Activated T-helper 1 cell treated with anti-CD3 and anti-CD28 coated beads, Interleukin-12 subunit alpha, Interleukin-12 subunit beta, Interleukin-2, Interleukin-4 antibody, amounts not matched to agents 30 ng/mL and 10 ng/mL and 1 ng/mL, durations not matched to agents 14 hours and 24 hours and 36 hours (primary cell): ENCODE data around the gene CCL15. TPM values are rescaled to one million over a fixed set of nuclear protein-coding genes. Genes with fewer than 3 reads are reported as not detected.
"Not testable (repeated sequence)": the region's sequence is repeated elsewhere in the genome, so short reads cannot be mapped to it uniquely, and the experiment has no call there.

Experiments
- DNase-seq: peaks from one replicate; pipeline ENCODE4 v3.0.0; 2021; ENCODE audit warnings: low spot score
- H3K27ac Mint-ChIP-seq: one replicate; pipeline ENCODE4 v1.8.0; 2021; ENCODE audit warnings: mild to moderate bottlenecking, mixed read lengths
- H3K27me3 Mint-ChIP-seq: one replicate; pipeline ENCODE4 v1.8.0; 2022; ENCODE audit warnings: mild to moderate bottlenecking, moderate library complexity, mixed read lengths; ENCODE audit not compliant: insufficient read depth
- H3K36me3 Mint-ChIP-seq: one replicate; pipeline ENCODE4 v1.8.0; 2021; ENCODE audit warnings: low read depth, mixed read lengths
- H3K4me1 Mint-ChIP-seq: one replicate; pipeline ENCODE4 v1.8.0; 2021; ENCODE audit warnings: low read depth, mixed read lengths
- H3K4me3 Mint-ChIP-seq: one replicate; pipeline ENCODE4 v1.8.0; 2021; ENCODE audit warnings: mild to moderate bottlenecking, moderate library complexity, mixed read lengths
- H3K9me3 Mint-ChIP-seq: one replicate; pipeline ENCODE4 v1.8.0; 2021; ENCODE audit warnings: mixed read lengths
- intact Hi-C: fragments of 100-400 bp; cut with micrococcal nuclease; formaldehyde crosslinking; loops from one replicate; pipeline ENCODE4 v1.15.1; 2024
- total RNA-seq: library from RNA; stranded (reverse); gene quantifications from 2 replicates; pipeline ENCODE4 v1.2.3, GENCODE V29; 2022

The CCL15 gene
- total RNA-seq, 1 donor from 2014 or later: not detected

DNA sequence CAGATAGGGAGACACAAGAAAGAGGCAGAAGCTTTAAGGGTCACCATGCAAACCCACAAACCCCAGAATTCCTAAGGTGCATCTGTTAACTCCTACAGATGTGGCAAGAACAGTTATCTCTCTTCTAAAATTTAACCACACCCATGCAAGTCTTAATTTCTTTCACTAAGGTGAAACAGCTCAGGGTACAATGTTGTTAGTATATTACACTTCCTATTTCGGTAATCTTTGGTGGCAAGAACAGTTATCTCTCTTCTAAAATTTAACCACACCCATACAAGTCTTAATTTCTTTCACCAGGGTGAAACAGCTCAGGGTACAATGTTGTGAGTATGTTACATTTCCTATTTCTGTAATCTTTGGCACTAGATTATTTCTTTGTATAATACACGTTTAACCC lies 9.8 kb upstream of the CCL15 start:
- no peaks in the 10 kb centered on the region for H3K9me3 Mint-ChIP-seq
- no peak for DNase-seq
- H3K36me3 Mint-ChIP-seq: no peaks in the 10 kb centered on the region
- H3K27me3 Mint-ChIP-seq: peaks cover 8% of the 10 kb centered on the region
- H3K27ac Mint-ChIP-seq: no peak overlapping the region
- H3K4me3 Mint-ChIP-seq: no peak overlapping the region
- no peaks in the 10 kb centered on the region for H3K4me1 Mint-ChIP-seq
- intact Hi-C loops: loop anchor here (5.0 kb wide), 1 partner anchor 51 kb away; the partner anchor contains the start of gene CCL18

DNA sequence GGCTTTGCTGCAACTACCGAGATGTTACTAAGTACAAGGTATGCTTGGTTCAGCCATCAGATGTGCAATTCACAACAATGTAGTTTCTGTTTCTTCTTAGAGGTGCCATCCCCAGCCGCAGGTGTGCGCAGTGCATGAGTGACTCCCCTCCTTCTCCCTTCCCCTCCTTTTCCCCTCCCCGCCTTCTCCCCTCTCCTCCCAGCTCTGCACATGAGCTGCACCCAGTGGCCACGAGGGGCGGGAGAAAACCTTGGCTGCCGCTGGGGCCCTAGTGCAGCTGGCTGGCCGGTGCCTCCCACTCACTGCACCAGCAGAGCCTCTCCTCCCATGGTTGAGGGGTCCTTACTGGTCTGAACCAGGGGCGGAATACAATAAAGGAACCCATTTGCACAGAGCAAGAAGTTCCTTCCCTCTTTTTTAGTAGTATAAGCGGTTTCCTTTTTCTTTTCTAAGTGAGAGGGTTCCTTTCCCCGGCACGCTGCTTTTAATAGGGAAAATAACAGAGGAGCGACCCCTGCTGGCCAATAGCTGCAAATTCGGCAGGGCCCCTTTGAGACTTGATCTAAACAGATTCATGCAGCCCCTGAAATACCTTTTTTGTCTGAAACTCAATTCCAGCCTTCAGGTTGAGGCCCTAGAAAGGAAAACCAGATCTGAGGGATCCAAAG lies 7.8 kb upstream of the CCL15 start:
- Mint-ChIP-seq H3K27me3 (peaks cover 8% of the 10 kb centered on the region), H3K9me3 (no peaks in the 10 kb centered on the region), H3K4me3 (no peak overlapping the region), H3K27ac (no peak overlapping the region), H3K36me3 (no peaks in the 10 kb centered on the region), H3K4me1 (peaks cover 7% of the 10 kb centered on the region)
- no peak for DNase-seq
- intact Hi-C loops: loop anchor here (1.0 kb wide), 1 partner anchor 160 kb away; no protein-coding TSS in a partner anchor

DNA sequence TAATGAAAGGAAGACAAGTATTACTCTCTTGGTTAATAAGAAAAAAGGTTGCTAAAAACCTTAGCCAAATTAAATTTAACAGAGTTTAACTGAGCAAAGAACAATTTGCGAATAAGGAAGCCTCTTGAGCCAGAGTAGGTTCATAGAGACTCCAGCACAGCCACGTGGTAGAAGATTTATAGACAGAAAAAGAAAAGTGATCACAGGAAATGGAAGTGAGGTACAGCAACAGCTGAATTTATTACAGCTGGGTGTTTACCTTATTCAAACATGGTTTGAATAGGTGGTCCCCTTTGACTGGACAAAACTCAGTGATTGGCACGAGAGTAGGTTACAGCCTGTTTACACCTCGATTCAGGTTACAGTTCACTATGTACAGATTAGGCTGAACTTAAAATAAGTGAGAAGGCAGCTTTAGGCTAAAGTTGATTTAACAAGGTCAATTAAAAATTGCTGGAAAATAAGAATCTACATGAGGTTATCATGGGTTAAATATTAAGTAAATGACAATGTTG lies 3.3 kb upstream of the CCL15 start:
- no peak for DNase-seq
- H3K27ac Mint-ChIP-seq: no peak overlapping the region
- no peaks in the 10 kb centered on the region for H3K9me3 Mint-ChIP-seq
- H3K4me1 Mint-ChIP-seq: peaks cover 7% of the 10 kb centered on the region
- H3K4me3 Mint-ChIP-seq: no peak overlapping the region
- peaks cover 10% of the 10 kb centered on the region for H3K27me3 Mint-ChIP-seq
- intact Hi-C loops: no loop called here
- H3K36me3 Mint-ChIP-seq: no peaks in the 10 kb centered on the region

DNA sequence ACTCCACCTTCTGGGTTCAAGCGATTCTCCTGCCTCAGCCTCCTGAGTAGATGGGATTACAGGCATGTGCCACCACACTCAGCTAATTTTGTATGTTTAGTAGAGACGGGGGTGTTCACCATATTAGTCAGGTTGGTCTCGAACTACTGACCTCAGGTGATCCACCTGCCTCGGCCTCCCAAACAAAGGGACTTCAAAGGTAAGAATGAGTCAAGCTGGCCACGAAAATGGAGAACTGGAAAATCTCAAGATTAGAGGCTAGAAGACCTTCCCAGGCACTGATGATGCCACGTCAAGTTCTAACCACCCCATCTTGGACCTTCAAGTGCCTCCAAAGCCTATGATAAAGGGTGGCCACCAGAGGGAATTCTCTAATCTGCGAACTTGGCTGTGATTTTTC lies 1.3 kb upstream of the CCL15 start:
- H3K27me3 Mint-ChIP-seq: peaks cover 7% of the 10 kb centered on the region
- intact Hi-C loops: no loop called here

DNA sequence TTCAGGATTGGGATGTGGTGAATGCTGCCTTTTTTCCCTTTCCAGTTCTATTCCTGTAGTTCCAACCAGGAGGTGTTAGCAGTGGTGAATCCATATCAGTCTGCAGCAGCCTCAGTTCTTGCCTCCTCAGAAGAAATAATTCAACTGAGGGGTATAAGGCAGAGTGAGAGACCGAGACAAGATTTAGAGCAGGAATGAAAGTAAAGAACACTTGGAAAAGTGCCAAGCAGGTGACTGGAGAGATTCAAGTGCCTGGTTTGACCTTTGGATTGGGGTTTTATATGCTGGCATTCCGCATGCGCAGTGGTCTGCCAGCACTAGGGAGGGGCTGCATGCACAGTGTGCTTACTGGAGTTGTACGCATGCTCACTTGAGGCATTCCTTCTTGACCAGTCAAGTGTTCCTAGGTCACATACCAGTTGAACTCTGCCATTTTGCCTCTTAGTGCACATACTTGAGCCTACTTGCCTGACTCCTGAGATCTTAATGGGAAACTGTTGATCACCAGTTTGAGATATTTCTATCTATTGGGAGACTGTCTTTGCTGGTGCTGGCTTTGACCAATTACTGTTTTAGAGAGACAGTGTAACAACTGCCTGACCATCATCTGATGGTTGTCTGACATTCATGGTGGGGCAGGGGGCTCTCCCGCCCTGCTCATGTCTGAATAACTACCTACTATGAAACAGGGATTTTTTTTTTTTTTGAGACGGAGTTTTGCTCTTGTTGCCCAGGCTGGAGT lies 680 bp upstream of the CCL15 start:
- H3K36me3 Mint-ChIP-seq: no peaks in the 10 kb centered on the region
- H3K9me3 Mint-ChIP-seq: no peaks in the 10 kb centered on the region
- no peak overlapping the region for H3K4me3 Mint-ChIP-seq
- DNase-seq: no peak
- H3K27ac Mint-ChIP-seq: no peak overlapping the region
- H3K4me1 Mint-ChIP-seq: peaks cover 10% of the 10 kb centered on the region
- intact Hi-C loops: no loop called here
- peaks cover 7% of the 10 kb centered on the region for H3K27me3 Mint-ChIP-seq

More for the DNA sequence above, 1.3 kb upstream of the CCL15 start:
- no peaks in the 10 kb centered on the region for H3K36me3 Mint-ChIP-seq
- no peak overlapping the region for H3K27ac Mint-ChIP-seq
- H3K4me3 Mint-ChIP-seq: no peak overlapping the region
- H3K9me3 Mint-ChIP-seq: no peaks in the 10 kb centered on the region
- DNase-seq: no peak
- H3K4me1 Mint-ChIP-seq: peaks cover 10% of the 10 kb centered on the region

DNA sequence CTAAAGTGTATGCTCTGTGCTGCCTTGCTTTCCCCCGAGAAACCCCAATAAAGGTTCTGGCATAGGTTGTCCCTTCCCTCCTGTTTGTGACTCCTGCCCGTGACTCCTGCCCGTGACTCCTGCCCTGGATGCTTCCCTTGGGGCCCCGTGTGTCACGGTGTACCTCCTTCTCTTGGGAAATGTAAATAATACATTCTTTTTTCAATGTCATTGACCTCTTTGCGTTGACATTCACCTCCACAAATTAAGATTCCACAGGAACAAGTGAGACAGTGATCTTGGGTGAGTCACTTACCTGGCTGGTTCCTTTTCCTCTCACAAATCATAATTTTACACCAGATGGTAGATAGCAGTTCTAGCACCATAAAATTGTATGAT lies 632 bp downstream of the CCL15 start:
- peaks cover 10% of the 10 kb centered on the region for H3K4me1 Mint-ChIP-seq
- DNase-seq: no peak
- no peak overlapping the region for H3K4me3 Mint-ChIP-seq
- intact Hi-C loops: no loop called here
- H3K36me3 Mint-ChIP-seq: no peaks in the 10 kb centered on the region
- H3K27ac Mint-ChIP-seq: no peak overlapping the region
- peaks cover 13% of the 10 kb centered on the region for H3K27me3 Mint-ChIP-seq
- no peaks in the 10 kb centered on the region for H3K9me3 Mint-ChIP-seq

DNA sequence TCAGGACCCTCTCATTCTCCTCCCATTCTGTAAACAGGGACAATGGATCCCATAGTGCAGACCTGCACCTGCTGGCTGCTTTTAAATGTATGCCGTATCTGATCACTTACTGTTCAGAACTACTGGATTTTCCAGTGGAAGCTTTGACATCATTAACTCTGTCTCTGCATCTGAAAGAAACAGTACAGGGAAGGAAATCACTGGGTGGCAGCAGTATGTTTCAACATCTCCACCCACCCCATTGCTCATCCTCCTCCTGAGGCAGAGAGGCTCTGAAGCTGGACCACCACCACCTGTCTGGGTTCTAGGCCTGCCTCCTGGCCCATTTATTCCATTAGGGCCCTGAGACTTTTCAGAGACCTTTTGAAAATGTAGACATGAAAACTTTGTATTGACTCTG lies 2.6 kb downstream of the CCL15 start:
- Mint-ChIP-seq H3K36me3 (no peaks in the 10 kb centered on the region), H3K27ac (no peak overlapping the region), H3K27me3 (peaks cover 19% of the 10 kb centered on the region), H3K9me3 (no peaks in the 10 kb centered on the region), H3K4me3 (no peak overlapping the region), H3K4me1 (peaks cover 4% of the 10 kb centered on the region)
- intact Hi-C loops: no loop called here
- no peak for DNase-seq

DNA sequence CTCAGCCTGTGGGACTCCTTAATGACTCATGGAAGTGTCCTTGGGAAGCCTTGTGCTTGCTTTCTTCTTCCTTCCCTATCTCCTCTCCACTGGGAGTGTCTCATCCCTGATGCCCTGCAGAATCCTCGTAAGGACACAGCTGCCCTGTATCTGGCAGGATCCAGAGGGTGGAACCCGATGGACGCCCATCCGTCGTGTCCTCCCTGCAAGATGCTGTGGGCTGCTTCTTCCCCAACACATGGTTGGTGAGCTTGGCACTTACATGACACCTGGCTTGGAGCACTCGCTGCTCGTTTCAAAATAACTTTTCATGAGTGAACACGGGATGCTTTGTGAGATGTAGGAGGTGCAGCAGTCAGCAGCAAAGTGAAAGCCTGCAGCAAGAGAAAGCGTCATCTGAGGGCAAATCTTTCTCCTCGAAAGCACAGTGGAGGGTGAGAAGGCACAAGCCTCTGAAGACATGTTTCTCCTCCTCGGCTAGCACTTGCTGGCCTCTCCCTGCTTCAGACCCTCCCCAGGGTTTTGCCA lies 3.3 kb downstream of the CCL15 start:
- Mint-ChIP-seq H3K4me3 (no peak overlapping the region), H3K36me3 (no peaks in the 10 kb centered on the region)

DNA sequence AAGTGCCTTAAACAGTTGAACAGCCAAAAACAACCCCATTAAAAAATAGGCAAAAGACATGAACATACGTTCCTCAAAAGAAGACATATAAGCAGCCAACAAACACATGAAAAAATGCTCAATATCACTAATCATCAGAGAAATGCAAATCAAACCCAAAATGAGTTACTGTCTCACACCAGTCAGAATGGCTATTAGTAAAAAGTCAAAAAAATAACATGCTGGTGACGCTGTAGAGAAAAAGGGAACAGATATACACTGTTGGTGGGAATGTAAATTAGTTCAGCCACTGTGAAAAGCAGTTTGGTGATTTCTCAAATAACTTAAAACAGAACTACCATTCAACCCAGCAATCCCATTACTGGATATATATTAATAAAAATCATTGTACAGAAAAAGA lies 6.0 kb downstream of the CCL15 start:
- H3K4me3 Mint-ChIP-seq, H3K4me1 Mint-ChIP-seq, intact Hi-C loops, H3K9me3 Mint-ChIP-seq, H3K36me3 Mint-ChIP-seq, DNase-seq, H3K27ac Mint-ChIP-seq: not testable (repeated sequence)
- peaks cover 23% of the 10 kb centered on the region for H3K27me3 Mint-ChIP-seq

More for the DNA sequence above, 3.3 kb downstream of the CCL15 start:
- Mint-ChIP-seq H3K27ac (no peak overlapping the region), H3K27me3 (peaks cover 19% of the 10 kb centered on the region), H3K4me1 (peaks cover 4% of the 10 kb centered on the region), H3K9me3 (no peaks in the 10 kb centered on the region)
- intact Hi-C loops: no loop called here
- DNase-seq: no peak

DNA sequence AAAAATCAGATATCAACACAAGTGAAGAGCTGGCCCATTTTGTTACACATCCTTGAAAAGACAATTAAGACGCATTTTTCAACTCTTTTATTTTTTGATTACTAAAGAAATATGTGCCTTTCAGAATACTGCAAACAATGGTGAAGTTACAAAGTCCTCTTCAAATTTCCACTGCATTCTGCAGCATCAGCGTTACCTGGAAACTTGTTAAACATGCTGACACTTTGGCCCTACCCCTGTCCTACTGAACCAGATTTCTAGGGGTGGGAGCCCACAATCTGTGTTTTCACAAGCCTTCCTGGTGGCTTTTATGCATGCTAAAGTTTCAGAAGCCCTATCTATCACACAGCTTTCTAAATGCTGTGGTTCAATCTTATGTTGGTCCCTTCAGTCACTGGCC lies 10.3 kb downstream of the CCL15 start:
- Mint-ChIP-seq H3K27ac (no peak overlapping the region), H3K27me3 (peaks cover 15% of the 10 kb centered on the region), H3K36me3 (no peaks in the 10 kb centered on the region), H3K4me3 (no peak overlapping the region), H3K4me1 (no peaks in the 10 kb centered on the region), H3K9me3 (no peaks in the 10 kb centered on the region)
- intact Hi-C loops: no loop called here
- DNase-seq: no peak

DNA sequence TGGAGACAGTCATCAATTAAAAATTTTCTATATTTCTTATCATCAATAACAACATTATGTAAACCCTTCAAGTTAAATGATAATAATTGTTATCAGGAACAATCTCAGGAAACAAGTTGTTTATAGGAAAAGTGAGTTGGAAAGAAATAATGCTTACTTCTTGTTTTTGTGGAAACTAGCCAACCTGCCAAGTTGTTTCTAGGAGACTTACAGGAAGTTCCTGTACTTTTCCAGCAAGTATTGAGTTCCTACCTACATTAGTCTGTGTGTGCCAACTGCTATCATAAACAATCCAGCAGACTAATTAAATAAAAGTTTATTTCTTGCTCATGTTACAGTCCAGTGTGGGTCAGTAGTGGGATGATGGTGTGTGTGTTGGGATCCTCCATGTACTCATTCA lies 13.2 kb downstream of the CCL15 start:
- Mint-ChIP-seq H3K9me3 (no peaks in the 10 kb centered on the region), H3K27me3 (peaks cover 12% of the 10 kb centered on the region), H3K4me3 (no peak overlapping the region), H3K36me3 (no peaks in the 10 kb centered on the region), H3K4me1 (no peaks in the 10 kb centered on the region), H3K27ac (no peak overlapping the region)
- no peak for DNase-seq
- intact Hi-C loops: no loop called here

DNA sequence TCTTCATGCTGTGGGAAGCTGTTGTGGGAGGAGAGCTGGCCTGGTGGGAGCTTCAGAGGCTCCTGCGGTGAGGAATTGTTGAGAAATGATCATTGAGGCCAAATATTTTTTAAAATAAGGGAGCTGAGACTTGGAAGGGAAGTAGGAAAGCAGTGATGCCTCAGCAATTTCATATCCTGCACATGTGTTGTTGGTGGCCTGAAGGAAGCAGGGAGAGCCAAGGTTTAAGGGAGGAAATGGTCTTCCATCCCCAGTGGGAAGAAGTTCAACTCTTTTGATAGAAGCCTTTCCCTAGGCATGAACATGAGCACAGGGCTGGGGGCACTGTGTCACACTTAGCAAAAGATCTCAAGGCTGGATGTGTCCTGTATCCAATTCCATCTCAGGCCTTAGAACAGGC lies 14.7 kb downstream of the CCL15 start, which contains the start of gene CCL14:
Gene CCL14, minus strand, starts transcription at position 87 of the 400 bp plus-strand sequence. Its CDS starts 80 bp downstream, at position 7.
- DNase-seq: no peak
- H3K4me1 Mint-ChIP-seq: no peaks in the 10 kb centered on the region
- H3K9me3 Mint-ChIP-seq: no peaks in the 10 kb centered on the region
- H3K36me3 Mint-ChIP-seq: no peaks in the 10 kb centered on the region
- H3K27me3 Mint-ChIP-seq: peaks cover 5% of the 10 kb centered on the region
- intact Hi-C loops: no loop called here
- no peak within 1 kb of the TSS for H3K4me3 Mint-ChIP-seq
- H3K27ac Mint-ChIP-seq: no peak within 1 kb of the TSS

DNA sequence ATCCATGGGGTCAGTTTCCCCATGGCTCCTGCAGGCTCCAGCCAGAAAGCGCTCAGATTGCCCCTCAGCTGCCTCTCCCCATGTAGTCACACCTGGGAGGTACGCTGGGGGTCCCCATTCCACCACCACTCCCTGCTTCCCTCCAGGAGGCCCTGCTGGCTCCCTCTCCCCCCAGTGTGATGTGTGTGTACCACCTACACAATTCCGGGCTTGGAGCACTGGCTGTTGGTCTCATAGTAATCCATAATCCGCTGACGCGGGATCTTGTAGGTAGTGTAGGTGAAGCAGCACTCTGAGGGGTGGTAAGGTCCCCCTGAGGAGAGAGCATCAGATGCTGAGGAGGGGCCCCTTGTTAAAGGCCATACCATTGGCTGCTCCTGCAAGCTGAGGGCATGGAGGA lies 17.2 kb downstream of the CCL15 start:
- no peaks in the 10 kb centered on the region for H3K4me1 Mint-ChIP-seq
- no peak for DNase-seq
- no peak overlapping the region for H3K27ac Mint-ChIP-seq
- H3K36me3 Mint-ChIP-seq: no peaks in the 10 kb centered on the region
- H3K4me3 Mint-ChIP-seq: no peak overlapping the region
- no peaks in the 10 kb centered on the region for H3K9me3 Mint-ChIP-seq
- intact Hi-C loops: no loop called here
- peaks cover 15% of the 10 kb centered on the region for H3K27me3 Mint-ChIP-seq
